KG1 (cell line): ENCODE measurements around the gene AGBL4.

Experiments used
- DNase-seq: peaks from one replicate; lab custom pipeline; 2025; lab: John Stamatoyannopoulos, UW

AGBL4 gene

DNA sequence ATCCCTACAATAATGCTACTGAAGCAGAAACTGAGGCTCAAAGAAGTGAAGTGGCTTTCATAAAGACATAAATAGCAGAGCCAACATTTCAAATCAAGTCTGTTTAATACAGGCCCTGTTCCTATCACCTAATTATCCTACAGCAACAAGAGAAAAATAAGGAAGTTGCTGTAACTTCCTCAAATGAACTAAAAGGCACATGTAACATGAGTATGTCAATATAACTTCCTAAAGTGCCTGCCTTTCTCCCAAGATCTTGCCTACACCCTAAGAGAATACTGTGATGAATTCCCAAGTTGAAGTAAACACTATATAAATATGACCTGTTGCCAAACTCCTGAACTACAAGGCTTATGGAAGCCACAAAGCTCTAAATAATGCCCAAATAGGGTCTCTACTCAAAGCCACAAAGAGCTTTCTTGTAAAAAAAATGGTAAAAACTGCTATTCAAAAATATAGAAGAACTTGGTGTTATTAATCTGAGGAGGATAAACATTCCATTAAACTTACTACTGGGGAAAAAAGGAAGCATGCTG, 1255.7 kb downstream of the AGBL4 start:
- DNase-seq = no peak

DNA sequence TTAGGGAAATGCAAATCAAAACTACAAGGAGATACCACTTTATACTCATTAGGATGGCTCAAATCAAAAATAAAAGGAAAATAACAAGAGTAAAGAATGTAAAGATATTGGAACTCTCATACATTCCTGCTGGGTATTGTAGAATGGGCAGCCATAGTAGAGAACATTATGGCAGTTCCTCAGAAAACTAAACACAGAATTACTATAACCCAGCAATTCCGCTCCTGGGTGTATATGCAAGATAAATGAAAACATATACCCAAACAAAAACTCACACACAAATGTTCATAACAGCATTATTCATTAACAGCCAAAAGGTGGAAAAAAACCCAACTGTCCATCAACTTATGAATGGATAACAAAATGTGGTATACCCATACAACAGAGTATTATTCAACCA, 1258.4 kb downstream of the AGBL4 start:
- DNase-seq = no peak

DNA sequence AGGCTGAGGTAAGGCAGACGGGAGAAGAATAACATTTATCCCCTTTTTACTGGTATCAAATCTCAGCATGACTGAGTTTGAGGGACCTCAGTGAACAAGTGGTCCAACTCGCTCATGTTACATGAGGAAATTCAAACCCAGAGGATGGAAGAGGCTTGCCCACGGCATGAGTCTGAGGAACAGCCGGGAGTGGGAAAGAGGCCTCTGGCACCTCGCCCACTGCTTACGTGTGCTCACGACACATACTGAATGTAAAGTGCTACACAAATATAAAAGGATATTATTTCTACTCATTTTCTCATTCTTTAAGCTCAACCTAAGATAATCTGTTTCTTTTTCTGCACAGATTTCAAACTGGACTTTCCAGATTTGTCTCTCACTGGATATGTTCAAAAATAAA, 1261.8 kb downstream of the AGBL4 start:
- DNase-seq = no peak

DNA sequence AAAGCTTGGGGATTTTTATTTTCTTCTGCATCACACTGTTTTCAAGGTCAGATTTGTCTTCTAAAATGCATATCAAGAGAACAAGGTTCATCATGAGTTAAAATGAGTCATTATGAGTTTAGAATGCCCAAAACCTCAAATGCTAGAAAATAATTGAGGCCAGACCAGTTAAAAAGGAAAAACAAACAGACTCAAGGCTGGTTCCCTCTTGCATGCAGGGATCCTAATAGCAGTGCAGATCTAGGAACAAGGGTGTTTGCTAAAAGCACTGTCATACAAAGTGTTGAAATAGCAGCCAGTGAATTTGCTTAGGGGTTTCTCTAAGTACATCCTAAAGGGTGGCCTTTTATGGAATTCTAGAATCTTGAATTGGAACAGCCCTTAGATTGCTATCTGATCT, 1262.3 kb downstream of the AGBL4 start:
- DNase-seq = no peak

DNA sequence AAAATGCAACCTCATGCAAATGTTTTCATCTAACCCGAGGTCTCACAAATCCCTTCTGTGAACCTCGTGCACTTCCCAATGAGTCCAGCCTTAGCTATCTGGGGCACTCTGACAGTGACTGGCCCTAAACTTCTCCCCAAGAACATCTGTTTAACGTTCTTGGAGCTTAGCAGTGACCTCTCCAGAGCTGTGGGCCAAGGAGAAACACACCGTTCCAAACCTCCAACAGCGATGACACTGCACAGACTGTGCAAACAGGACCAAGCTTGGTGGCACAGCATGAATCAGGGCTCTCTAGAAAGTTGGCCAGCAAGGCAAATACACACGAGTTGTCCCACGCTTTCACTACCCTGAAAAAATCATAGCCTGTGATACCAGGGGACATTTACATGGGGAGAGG, 1262.9 kb downstream of the AGBL4 start:
- DNase-seq = no peak

DNA sequence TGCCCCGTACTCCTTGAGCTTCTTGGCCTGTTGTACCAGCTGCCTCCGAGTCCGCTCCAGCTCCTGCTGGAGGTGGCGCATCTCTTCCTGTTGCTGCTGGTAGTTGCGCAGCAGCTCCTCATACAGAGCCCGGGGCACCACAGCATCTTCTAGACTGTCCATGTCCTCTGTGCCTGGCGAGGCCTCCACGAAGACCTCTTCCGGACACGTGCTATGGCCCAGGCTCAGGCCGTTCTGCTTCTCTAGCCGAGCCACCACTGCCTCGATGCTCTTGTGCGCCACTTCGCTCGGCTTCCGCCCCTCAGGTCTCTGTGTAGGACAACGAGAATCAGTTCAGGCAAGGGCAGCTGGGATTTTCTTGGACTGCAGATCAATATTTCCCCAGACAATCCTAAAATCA, 1264.8 kb downstream of the AGBL4 start:
- no peak for DNase-seq

DNA sequence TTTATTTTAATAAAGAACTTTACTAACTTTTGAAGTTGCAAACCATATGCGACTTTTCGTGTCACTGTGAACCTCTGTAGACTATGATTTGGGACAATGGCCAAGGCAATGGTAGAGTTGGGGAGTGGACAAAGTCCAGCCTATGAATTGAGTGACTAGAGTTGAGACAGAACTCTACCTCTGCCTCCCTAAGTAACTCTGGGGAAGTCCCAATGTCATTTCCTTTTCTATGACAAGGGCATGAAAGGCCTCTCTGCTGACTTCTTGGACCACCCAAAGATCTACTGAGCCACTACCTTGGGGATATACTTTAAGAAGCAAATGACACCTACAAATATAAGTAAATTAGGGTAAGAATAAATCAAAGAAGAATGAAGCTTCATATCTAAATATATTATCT, 1266.4 kb downstream of the AGBL4 start:
- no peak for DNase-seq

DNA sequence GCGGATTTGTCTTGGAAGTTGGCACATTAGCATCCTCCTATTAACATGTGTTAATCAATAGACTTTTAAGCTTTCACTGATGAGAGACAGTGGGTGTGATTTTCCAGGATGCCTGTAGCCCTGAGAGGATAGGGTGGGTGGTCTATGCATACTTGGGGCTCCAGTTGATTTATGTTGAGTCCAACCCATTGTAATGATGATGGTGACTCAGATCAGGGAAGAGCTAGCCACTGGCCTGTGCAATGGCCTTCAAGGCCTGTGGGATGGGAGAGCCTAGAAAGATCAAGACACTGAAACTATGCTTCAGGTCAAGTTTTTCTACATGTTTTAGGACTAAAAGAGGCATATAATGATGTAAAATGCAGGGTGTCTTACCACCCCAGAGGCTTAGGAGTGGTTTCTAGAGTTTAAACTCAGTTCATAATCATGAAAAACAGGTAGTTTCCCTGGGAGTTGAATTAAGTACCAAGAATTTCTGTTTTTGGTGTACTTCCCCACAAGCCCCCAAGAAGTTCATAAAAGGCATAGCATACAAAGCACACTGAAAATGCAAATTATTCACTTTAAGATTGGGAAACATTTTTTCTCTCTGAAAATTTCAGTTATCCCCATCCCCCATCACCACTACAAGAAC, 1267.0 kb downstream of the AGBL4 start:
- no peak for DNase-seq

DNA sequence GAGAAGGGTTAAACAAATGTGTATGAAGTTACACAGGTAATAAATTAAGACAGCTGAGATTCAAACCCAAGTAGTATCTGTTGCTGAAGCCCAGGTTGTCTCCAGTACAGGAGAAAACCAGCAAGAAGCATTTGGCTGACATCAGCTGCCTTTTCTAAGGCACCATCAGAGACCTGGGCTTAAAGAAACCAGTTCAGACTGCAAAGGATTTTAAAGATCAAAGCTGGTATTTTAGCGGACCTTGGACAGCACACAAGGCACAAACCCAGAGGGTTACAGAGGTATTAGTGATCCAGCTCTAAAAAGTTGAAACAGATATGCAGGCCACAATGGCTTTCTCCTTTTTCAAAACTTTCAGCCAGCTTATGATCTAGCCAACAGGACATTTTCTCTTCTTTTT, 1270.5 kb downstream of the AGBL4 start:
- DNase-seq = no peak

DNA sequence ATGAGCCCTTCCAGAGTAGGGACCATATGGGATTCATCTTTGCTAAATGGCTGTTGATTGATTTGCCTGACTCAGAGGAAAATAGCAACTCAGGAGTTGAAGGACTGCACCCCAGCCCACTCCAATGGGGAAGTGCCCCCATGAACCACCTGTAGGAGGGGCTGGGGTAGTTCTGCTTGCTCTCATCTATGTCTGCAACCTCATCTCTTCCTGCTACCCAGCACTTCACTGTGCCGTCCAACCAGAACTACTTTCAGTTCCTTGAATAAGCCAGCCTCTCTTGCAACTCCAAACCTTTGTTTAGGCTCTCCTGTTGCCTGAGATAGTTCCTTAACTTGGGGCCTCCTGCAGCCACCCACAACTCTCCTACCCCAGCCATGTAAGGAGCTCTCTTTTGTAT, 1273.6 kb downstream of the AGBL4 start:
- DNase-seq = no peak

DNA sequence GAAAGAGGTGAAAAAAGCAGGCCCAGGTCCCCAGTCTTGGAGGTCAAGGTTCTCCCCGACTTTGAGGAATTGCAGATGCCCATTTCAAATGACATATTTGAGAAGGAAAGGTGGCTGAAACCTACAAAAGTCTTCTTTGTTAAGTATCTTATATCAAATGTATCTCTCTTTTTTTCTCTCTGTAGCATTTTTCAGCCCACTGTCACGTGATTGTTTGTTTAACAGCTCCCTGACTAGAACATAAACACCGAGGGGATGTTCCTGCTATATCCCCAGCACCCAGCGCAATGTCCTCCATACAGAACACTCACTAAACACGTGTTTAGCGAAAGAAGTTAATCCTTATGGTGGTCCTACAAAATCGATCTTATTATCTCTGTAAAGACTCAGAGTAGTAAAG, 1274.7 kb downstream of the AGBL4 start:
- no peak for DNase-seq

DNA sequence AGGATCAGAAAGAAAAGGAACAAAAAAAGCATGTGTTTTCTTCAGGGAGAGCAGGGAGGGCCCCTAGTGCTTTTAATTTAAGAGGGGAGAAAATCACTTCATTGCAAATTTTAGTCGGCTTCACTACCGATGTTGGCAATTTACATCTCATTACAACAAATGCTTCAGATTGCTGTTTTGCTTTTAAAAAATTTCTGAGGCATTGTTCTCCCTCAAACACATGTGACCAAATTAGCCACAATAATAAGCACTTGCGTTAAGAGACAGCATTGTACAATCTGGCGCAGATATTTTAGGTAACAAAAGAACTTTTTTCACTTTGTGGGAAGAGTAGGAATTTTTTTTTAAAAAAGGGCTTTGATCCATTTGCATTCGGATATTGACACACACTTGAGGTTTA, 1276.8 kb downstream of the AGBL4 start:
- DNase-seq = no peak

DNA sequence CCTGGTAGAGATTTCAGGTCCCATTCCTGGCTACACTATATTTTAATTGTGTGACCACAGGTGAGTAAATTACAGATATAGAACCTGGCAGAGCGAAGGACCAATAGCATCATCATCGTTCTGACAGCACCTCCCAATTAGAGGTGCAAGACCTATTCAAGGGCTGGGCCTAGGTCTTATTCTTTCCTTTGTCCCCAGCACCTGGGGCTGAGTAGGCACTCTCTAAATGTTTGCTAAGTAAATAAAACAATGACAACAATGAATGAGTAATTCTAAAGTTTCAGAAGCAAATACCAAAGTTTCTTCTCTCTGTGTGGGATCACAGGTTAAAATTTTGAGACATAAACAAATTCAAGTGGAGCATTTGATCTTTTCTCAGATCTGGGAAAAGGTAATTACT, 1279.7 kb downstream of the AGBL4 start:
- no peak for DNase-seq

DNA sequence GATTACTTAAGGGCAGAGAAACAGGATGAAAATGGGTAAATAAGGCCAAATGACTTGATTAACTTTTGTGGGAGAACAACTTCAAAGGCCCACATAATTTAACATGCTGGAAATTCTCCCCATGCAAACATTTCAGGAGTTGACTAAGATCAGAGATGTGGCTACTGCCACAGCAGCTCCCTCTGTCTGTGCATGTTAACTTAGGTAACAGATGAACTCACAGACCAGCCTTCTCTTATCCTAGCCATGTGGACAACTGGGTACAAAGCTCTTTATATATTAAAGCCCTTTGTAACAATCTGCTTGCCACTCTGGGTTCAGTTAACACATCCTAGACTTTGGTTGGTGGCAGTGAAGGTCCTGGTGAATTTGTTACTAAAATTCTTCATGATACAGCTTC, 1280.3 kb downstream of the AGBL4 start:
- DNase-seq = no peak

DNA sequence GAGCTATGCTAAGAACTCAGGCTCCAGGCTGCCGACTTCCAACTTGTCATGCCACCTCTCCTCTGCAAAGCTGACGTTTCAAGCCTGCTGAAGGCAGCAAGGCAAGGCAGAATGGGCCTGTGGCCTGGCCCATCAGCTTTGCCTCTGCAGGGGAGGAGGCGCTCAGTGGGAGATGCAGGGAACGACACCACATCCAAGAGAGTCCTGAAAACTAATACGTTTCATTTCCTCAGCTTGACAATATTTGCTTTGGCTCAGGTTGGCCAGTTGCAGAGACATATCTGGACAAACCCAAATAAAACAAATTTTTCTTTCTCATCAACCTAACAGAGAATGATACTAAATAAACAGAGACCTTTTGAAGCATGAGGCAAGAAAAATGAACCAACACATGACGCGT, 1282.4 kb downstream of the AGBL4 start:
- DNase-seq = no peak

DNA sequence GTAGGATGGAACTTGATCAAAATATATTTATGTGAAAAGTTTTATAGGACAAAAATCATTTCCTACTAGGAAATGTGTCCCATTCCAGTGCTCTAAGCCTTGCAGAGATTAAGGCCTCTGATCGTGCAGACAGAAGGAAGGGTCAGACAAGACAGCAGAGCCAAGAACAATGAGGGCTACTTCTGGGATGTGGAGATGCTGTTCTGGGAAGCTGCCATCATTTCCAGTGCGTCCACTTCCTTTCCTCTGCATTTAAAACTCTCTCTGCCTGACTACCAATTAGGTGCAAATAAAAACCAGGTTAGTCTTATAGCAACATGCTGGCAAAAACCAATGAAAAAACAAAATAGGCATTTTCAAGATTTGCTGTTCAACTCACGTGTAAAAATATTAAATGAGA, 1283.1 kb downstream of the AGBL4 start:
- no peak for DNase-seq

DNA sequence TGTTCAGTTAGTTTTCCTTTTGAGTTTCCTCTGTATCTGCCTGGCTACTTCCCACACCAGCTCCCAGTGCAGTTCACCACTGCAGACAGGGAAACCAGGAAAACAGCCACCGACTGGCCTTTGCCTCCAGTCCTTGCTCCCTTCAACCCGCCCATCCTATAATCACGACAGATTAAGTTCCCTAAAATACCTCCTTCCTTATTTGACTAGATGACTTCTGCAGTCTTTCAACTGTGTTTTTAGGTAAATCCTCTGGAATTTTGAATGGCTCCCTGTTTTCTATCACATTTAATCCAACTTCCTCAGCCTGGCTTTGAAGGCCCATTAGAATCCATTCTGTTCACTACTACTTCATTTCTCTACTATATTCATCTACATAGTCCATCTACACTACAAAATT, 1284.7 kb downstream of the AGBL4 start:
- no peak for DNase-seq

DNA sequence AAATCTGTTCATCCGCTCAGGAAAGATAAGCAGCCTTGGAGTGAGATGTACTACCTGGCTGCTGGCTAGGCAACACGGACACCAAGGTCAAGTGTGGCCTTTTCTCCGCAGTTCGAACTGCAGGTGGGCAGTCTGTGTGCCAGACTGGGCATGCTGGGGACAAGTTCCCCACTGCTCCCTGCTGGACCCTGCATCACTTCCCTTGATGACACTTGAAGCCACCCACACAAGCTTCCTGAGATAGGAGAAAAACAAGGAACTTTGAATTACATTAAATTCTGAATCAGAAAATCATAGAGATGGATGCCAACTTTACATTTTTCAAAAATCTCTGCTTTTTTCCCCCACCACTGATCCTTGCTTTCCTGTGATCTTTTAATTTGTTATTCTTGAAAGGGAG, 1285.4 kb downstream of the AGBL4 start:
- DNase-seq = no peak

DNA sequence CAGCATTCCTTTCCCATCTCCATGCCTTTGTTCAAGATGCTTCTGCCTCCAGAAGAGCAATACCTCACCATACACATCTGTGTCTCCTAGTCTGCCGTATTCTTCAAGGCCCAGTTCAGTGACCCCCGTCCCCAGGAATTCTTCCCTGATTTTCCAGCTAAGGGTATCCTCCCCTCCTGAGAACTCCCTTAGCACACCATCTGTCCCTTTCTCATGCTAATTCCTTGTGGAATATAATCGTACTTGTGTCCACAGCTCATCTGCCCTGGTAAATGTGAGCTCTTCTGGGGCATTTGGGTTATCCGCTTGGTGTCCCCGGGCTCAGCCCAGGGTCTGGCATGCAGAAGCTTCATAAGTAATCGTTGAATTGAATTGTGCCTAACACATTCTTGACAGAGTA, 1288.0 kb downstream of the AGBL4 start:
- DNase-seq = no peak

DNA sequence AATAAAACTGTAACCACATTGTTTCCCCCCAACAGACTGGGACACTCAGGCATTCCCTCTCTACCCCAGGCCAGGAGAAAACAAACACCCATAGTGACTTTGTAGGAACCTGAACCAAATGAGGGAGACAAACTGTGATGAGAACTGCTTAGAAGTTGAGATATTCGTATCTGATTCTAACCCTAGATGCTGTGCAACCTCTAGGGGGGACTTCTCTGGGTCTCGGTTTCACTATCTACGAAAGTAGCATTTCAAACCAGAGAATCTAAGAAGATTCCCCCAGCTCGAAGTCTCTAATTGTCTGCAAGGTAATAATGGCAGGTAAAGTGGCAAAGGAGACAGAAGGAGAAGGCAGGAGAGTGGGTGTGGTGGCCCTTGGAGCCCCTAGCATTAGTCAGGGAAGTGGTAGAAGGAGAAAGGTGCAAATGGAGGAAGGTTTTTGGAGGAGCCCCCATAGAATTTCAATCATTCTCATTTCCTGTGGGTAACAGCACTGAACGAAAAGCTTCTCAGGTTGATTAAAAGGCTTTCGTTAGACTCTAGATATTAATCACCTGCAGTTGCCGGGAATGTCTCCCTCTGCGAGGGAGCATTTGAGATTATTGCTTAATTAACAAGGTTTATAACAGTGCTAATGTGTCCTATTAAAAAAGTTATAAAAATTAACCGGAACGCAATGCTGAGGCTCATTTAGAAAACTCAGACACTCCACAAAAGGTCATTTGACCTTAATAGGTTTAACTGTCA, 1293.4 kb downstream of the AGBL4 start:
- DNase-seq = no peak

DNA sequence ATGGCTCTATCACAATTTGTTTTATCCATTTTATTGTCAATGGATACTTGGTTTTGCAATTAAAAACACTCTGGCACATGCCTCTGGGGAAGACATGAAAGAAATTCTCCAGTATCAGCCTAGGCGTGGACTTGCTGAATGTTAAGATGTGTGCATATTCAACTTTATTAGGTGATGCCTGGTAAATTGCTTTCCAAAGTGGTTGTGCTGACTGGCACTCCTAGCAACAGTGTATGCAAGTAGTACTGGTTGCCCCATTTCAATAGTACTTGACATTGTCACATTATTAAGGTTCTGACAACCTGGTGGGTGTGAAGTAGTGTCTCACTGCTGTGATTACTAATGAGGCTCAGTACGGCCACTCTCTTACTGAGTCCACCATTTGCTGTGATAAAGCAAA, 1295.2 kb downstream of the AGBL4 start:
- no peak for DNase-seq

DNA sequence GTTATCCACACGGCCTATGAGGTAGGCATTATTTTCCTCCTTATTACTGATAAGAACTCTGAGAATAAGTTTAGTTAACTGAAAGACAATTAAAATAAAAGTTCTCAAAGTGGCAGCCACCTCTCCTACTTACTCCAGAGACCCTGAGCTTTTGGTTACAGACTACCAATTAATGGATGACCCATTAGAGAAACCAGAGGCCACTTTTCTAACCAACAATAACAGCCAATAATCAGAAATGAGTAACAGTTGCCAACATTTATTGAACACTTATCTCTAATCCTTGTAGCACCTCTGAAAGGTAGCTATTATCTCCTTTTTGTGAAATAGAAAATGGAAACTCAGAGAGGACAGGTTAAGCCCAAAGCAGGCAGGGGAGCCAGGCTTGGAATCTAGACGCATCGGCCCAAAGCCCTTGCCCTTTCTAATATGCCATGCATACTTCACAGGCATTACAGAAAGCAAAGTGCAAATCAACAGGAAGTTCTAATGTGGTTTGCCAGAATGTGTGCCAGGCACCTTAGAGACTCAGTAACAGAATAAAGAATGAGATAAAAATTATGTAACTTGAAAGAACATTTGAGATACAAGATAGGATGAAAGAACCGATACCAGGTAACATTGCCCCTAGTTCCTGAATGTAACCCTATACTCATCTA, 1297.1 kb downstream of the AGBL4 start:
- DNase-seq = no peak

DNA sequence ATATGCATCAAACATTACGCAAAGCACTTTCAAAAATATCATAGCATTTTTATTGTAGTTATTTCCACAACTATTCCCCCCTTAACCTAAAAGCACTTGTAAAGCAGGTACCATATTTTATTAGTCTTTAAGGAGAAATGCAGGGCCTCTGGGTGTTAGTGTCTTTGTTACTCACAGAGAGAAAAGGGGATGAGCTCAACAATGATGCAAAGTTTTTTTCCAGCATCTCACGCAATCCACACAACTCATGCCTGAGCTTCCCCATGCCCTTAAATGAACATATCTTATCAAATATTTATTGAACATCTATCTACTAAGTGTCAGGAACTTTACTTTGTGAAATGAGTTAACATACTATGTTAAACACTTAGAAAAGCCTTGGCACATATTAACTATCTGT, 1297.6 kb downstream of the AGBL4 start:
- DNase-seq = no peak
